ENCODE results near the gene TMEM63C.

Gene TMEM63C

GRCh38 chr14:77236814-77237213, 55.2 kb downstream of the TMEM63C start:
- H3K4me3 ChIP-seq (ENCODE audit: low read depth, low read length): no peak overlapping the region
- no peaks in the 10 kb centered on the region for H3K4me1 ChIP-seq (ENCODE audit: control insufficient read depth, insufficient read depth, low read length)
- H3K9ac ChIP-seq (ENCODE audit: low read depth, low read length): no peak overlapping the region
- H3K36me3 ChIP-seq (ENCODE audit: control insufficient read depth, insufficient read depth, low read length): no peaks in the 10 kb centered on the region
- no peaks in the 10 kb centered on the region for H3K9me3 ChIP-seq (ENCODE audit: control insufficient read depth, insufficient read depth, low read length)
- H3K27me3 ChIP-seq (ENCODE audit: control insufficient read depth, insufficient read depth, low read length): no peaks in the 10 kb centered on the region

GRCh38 chr14:77238356-77238755, 56.8 kb downstream of the TMEM63C start:
- Histone ChIP-seq H3K36me3 (ENCODE audit: control insufficient read depth, insufficient read depth, low read length) (no peaks in the 10 kb centered on the region), H3K9me3 (ENCODE audit: control insufficient read depth, insufficient read depth, low read length) (no peaks in the 10 kb centered on the region), H3K4me3 (ENCODE audit: low read depth, low read length) (no peak overlapping the region), H3K4me1 (ENCODE audit: control insufficient read depth, insufficient read depth, low read length) (no peaks in the 10 kb centered on the region), H3K9ac (ENCODE audit: low read depth, low read length) (no peak overlapping the region), H3K27me3 (ENCODE audit: control insufficient read depth, insufficient read depth, low read length) (no peaks in the 10 kb centered on the region)

- H3K4me3 ChIP-seq (ENCODE audit: low read depth, low read length): no peak overlapping the region
These were observed 57.4 kb downstream of the TMEM63C start for GRCh38 chr14:77238996-77239395.

GRCh38 chr14:77239412-77239811, 57.8 kb downstream of the TMEM63C start:
- H3K9me3 ChIP-seq (ENCODE audit: control insufficient read depth, insufficient read depth, low read length): no peaks in the 10 kb centered on the region
- no peak overlapping the region for H3K9ac ChIP-seq (ENCODE audit: low read depth, low read length)
- no peaks in the 10 kb centered on the region for H3K27me3 ChIP-seq (ENCODE audit: control insufficient read depth, insufficient read depth, low read length)
- H3K4me3 ChIP-seq (ENCODE audit: low read depth, low read length): no peak overlapping the region
- H3K36me3 ChIP-seq (ENCODE audit: control insufficient read depth, insufficient read depth, low read length): peaks cover 3% of the 10 kb centered on the region
- no peaks in the 10 kb centered on the region for H3K4me1 ChIP-seq (ENCODE audit: control insufficient read depth, insufficient read depth, low read length)

More at GRCh38 chr14:77238996-77239395, 57.4 kb downstream of the TMEM63C start:
- Histone ChIP-seq H3K9me3 (ENCODE audit: control insufficient read depth, insufficient read depth, low read length) (no peaks in the 10 kb centered on the region), H3K9ac (ENCODE audit: low read depth, low read length) (no peak overlapping the region), H3K4me1 (ENCODE audit: control insufficient read depth, insufficient read depth, low read length) (no peaks in the 10 kb centered on the region), H3K27me3 (ENCODE audit: control insufficient read depth, insufficient read depth, low read length) (no peaks in the 10 kb centered on the region), H3K36me3 (ENCODE audit: control insufficient read depth, insufficient read depth, low read length) (peaks cover 3% of the 10 kb centered on the region)

GRCh38 chr14:77240336-77240915, 58.8 kb downstream of the TMEM63C start:
- Histone ChIP-seq H3K27me3 (ENCODE audit: control insufficient read depth, insufficient read depth, low read length) (no peaks in the 10 kb centered on the region), H3K9ac (ENCODE audit: low read depth, low read length) (no peak overlapping the region), H3K4me1 (ENCODE audit: control insufficient read depth, insufficient read depth, low read length) (no peaks in the 10 kb centered on the region), H3K36me3 (ENCODE audit: control insufficient read depth, insufficient read depth, low read length) (peaks cover 3% of the 10 kb centered on the region), H3K4me3 (ENCODE audit: low read depth, low read length) (no peak overlapping the region), H3K9me3 (ENCODE audit: control insufficient read depth, insufficient read depth, low read length) (no peaks in the 10 kb centered on the region)

- H3K36me3 ChIP-seq (ENCODE audit: control insufficient read depth, insufficient read depth, low read length): peaks cover 3% of the 10 kb centered on the region
- no peak overlapping the region for H3K4me3 ChIP-seq (ENCODE audit: low read depth, low read length)
- H3K27me3 ChIP-seq (ENCODE audit: control insufficient read depth, insufficient read depth, low read length): no peaks in the 10 kb centered on the region
- no peaks in the 10 kb centered on the region for H3K9me3 ChIP-seq (ENCODE audit: control insufficient read depth, insufficient read depth, low read length)
- H3K4me1 ChIP-seq (ENCODE audit: control insufficient read depth, insufficient read depth, low read length): no peaks in the 10 kb centered on the region
- H3K9ac ChIP-seq (ENCODE audit: low read depth, low read length): no peak overlapping the region
These were observed 60.4 kb downstream of the TMEM63C start for GRCh38 chr14:77241955-77242354.

- Histone ChIP-seq H3K9me3 (ENCODE audit: control insufficient read depth, insufficient read depth, low read length) (no peaks in the 10 kb centered on the region), H3K27me3 (ENCODE audit: control insufficient read depth, insufficient read depth, low read length) (no peaks in the 10 kb centered on the region), H3K9ac (ENCODE audit: low read depth, low read length) (no peak overlapping the region), H3K4me3 (ENCODE audit: low read depth, low read length) (no peak overlapping the region), H3K4me1 (ENCODE audit: control insufficient read depth, insufficient read depth, low read length) (no peaks in the 10 kb centered on the region), H3K36me3 (ENCODE audit: control insufficient read depth, insufficient read depth, low read length) (peaks cover 3% of the 10 kb centered on the region)
These were observed 61.2 kb downstream of the TMEM63C start for GRCh38 chr14:77242752-77243151.

- H3K36me3 ChIP-seq (ENCODE audit: control insufficient read depth, insufficient read depth, low read length): peaks cover 9% of the 10 kb centered on the region
- H3K4me1 ChIP-seq (ENCODE audit: control insufficient read depth, insufficient read depth, low read length): no peaks in the 10 kb centered on the region
- no peaks in the 10 kb centered on the region for H3K9me3 ChIP-seq (ENCODE audit: control insufficient read depth, insufficient read depth, low read length)
- no peak overlapping the region for H3K4me3 ChIP-seq (ENCODE audit: low read depth, low read length)
- H3K9ac ChIP-seq (ENCODE audit: low read depth, low read length): no peak overlapping the region
- no peaks in the 10 kb centered on the region for H3K27me3 ChIP-seq (ENCODE audit: control insufficient read depth, insufficient read depth, low read length)
These were observed 62.3 kb downstream of the TMEM63C start for GRCh38 chr14:77243853-77244252.

GRCh38 chr14:77245820-77246219, 64.2 kb downstream of the TMEM63C start:
- Histone ChIP-seq H3K36me3 (ENCODE audit: control insufficient read depth, insufficient read depth, low read length) (peaks cover 9% of the 10 kb centered on the region), H3K4me1 (ENCODE audit: control insufficient read depth, insufficient read depth, low read length) (no peaks in the 10 kb centered on the region), H3K9me3 (ENCODE audit: control insufficient read depth, insufficient read depth, low read length) (no peaks in the 10 kb centered on the region), H3K27me3 (ENCODE audit: control insufficient read depth, insufficient read depth, low read length) (no peaks in the 10 kb centered on the region), H3K9ac (ENCODE audit: low read depth, low read length) (no peak overlapping the region), H3K4me3 (ENCODE audit: low read depth, low read length) (no peak overlapping the region)

GRCh38 chr14:77246784-77247183, 65.2 kb downstream of the TMEM63C start:
- H3K4me1 ChIP-seq (ENCODE audit: control insufficient read depth, insufficient read depth, low read length): no peaks in the 10 kb centered on the region
- peaks cover 9% of the 10 kb centered on the region for H3K36me3 ChIP-seq (ENCODE audit: control insufficient read depth, insufficient read depth, low read length)
- H3K9me3 ChIP-seq (ENCODE audit: control insufficient read depth, insufficient read depth, low read length): no peaks in the 10 kb centered on the region
- H3K27me3 ChIP-seq (ENCODE audit: control insufficient read depth, insufficient read depth, low read length): no peaks in the 10 kb centered on the region
- no peak overlapping the region for H3K9ac ChIP-seq (ENCODE audit: low read depth, low read length)
- H3K4me3 ChIP-seq (ENCODE audit: low read depth, low read length): no peak overlapping the region

- no peak overlapping the region for H3K4me3 ChIP-seq (ENCODE audit: low read depth, low read length)
- peaks cover 7% of the 10 kb centered on the region for H3K36me3 ChIP-seq (ENCODE audit: control insufficient read depth, insufficient read depth, low read length)
- H3K9me3 ChIP-seq (ENCODE audit: control insufficient read depth, insufficient read depth, low read length): no peaks in the 10 kb centered on the region
- no peak overlapping the region for H3K9ac ChIP-seq (ENCODE audit: low read depth, low read length)
- H3K27me3 ChIP-seq (ENCODE audit: control insufficient read depth, insufficient read depth, low read length): no peaks in the 10 kb centered on the region
- H3K4me1 ChIP-seq (ENCODE audit: control insufficient read depth, insufficient read depth, low read length): no peaks in the 10 kb centered on the region
These were observed 67.1 kb downstream of the TMEM63C start for GRCh38 chr14:77248666-77249065.

- no peak overlapping the region for H3K9ac ChIP-seq (ENCODE audit: low read depth, low read length)
- no peaks in the 10 kb centered on the region for H3K27me3 ChIP-seq (ENCODE audit: control insufficient read depth, insufficient read depth, low read length)
- H3K4me3 ChIP-seq (ENCODE audit: low read depth, low read length): no peak overlapping the region
- H3K9me3 ChIP-seq (ENCODE audit: control insufficient read depth, insufficient read depth, low read length): no peaks in the 10 kb centered on the region
- no peaks in the 10 kb centered on the region for H3K4me1 ChIP-seq (ENCODE audit: control insufficient read depth, insufficient read depth, low read length)
- H3K36me3 ChIP-seq (ENCODE audit: control insufficient read depth, insufficient read depth, low read length): peaks cover 6% of the 10 kb centered on the region
These were observed 67.7 kb downstream of the TMEM63C start for GRCh38 chr14:77249286-77249685.

All from iPS-15b (cell line).